BE2C (cell line): ENCODE data around the gene RPRD1A.
"Not testable (repeated sequence)": the region's sequence is repeated elsewhere in the genome, so short reads cannot be mapped to it uniquely, and the experiment has no call there.

Source experiments
- DNase-seq: peaks from one replicate; pipeline ENCODE4 v3.0.0-alpha.2; 2020
- H3K27me3 ChIP-seq: fragments of 250-450 bp; sonication (Bioruptor Pico); 2 replicates; pipeline ENCODE4 v1.5.1; 2020; ENCODE audit warnings: mild to moderate bottlenecking
- H3K36me3 ChIP-seq: fragments of 250-450 bp; sonication (Bioruptor Pico); 2 replicates; pipeline ENCODE4 v1.5.1; 2020; ENCODE audit warnings: mild to moderate bottlenecking
- H3K4me1 ChIP-seq: fragments of 250-450 bp; sonication (Bioruptor Pico); 2 replicates; pipeline ENCODE4 v1.5.1; 2020
- H3K4me3 ChIP-seq: 2 replicates; pipeline ENCODE4 v1.5.1; 2011; ENCODE audit warnings: low read depth, low read length
- H3K9me3 ChIP-seq: fragments of 250-450 bp; sonication (Bioruptor Pico); 2 replicates; pipeline ENCODE4 v1.5.1; 2020
- TF ChIP-seq, protein P1 (sequence below): IDR thresholded peaks from 2 replicates; pipeline ENCODE4 v1.5.1; 2012; ENCODE audit warnings: mild to moderate bottlenecking, low read depth, low read length

RPRD1A gene

GRCh38 chr18:35974181-35974580 is 93.2 kb downstream of the RPRD1A start:
- no peaks in the 10 kb centered on the region for H3K4me1 ChIP-seq
- H3K4me3 ChIP-seq = no peak overlapping the region
- H3K36me3 ChIP-seq = peaks cover 23% of the 10 kb centered on the region
- DNase-seq = no peak
- TF ChIP-seq, protein P1, sequence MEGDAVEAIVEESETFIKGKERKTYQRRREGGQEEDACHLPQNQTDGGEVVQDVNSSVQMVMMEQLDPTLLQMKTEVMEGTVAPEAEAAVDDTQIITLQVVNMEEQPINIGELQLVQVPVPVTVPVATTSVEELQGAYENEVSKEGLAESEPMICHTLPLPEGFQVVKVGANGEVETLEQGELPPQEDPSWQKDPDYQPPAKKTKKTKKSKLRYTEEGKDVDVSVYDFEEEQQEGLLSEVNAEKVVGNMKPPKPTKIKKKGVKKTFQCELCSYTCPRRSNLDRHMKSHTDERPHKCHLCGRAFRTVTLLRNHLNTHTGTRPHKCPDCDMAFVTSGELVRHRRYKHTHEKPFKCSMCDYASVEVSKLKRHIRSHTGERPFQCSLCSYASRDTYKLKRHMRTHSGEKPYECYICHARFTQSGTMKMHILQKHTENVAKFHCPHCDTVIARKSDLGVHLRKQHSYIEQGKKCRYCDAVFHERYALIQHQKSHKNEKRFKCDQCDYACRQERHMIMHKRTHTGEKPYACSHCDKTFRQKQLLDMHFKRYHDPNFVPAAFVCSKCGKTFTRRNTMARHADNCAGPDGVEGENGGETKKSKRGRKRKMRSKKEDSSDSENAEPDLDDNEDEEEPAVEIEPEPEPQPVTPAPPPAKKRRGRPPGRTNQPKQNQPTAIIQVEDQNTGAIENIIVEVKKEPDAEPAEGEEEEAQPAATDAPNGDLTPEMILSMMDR = no peak
- no peaks in the 10 kb centered on the region for H3K9me3 ChIP-seq
- H3K27me3 ChIP-seq = no peaks in the 10 kb centered on the region

DNA sequence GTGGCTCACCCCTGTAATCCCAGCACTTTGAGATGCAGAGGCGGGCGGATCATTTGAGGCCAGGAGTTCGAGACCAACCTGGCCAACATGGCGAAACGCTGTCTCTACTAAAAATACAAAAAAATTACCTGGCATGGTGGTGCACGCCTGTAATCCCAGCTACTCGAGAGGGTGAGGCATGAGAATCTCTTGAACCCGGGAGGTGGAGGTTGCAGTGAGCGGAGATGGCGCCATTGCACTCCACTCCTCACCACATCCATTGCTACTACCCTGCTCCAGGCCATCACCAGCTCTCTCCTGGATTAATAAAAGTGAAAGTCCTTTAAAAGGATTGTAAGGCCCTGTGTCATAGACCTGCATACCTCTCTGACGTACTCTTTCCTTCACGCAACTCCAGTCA is 93.7 kb downstream of the RPRD1A start:
- Histone ChIP-seq H3K9me3 (no peaks in the 10 kb centered on the region), H3K36me3 (peaks cover 18% of the 10 kb centered on the region), H3K4me3 (peak overlapping the region; percentile 88), H3K4me1 (no peaks in the 10 kb centered on the region), H3K27me3 (no peaks in the 10 kb centered on the region)
- TF ChIP-seq, protein P1 = no peak
- DNase-seq = no peak

- no peaks in the 10 kb centered on the region for H3K9me3 ChIP-seq
- H3K4me3 ChIP-seq = peak within 1 kb of the TSS; percentile 88
- no peaks in the 10 kb centered on the region for H3K4me1 ChIP-seq
- no peaks in the 10 kb centered on the region for H3K27me3 ChIP-seq
- peak; percentile 86 for DNase-seq
- peaks cover 8% of the 10 kb centered on the region for H3K36me3 ChIP-seq
- TF ChIP-seq, protein P1 = no peak
Measured at GRCh38 chr18:35972197-35973000, 95.0 kb downstream of the RPRD1A start, which contains the start of gene RMP24. Gene RMP24 (plus strand): TSS chr18:35972679.

DNA sequence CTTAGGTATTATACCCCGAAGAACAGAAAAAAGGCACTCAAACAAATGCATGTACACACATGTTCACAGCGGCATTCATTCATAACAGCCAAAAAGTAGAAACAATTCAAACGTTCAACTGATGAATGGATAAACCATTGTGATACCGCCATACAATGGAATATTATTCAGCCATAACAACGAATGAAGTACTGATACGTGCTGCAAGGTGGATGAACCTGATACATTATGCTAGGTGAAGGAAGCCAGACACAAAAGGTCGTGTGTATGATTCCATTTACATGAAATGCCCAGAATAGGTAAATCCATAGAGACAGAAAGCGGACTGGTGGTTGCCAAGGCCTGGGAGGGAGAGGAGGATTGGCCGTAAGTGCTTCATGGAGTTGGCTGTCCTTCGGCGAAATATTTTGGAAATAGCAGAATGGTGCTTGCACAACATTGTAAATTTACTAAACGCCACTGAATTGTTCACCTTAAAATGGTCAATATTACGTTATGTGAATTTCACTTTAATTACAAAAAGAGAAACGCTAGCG is 95.6 kb downstream of the RPRD1A start:
- no peaks in the 10 kb centered on the region for H3K4me1 ChIP-seq
- H3K27me3 ChIP-seq = no peaks in the 10 kb centered on the region
- TF ChIP-seq, protein P1 = no peak
- H3K4me3 ChIP-seq = peak overlapping the region; percentile 88
- H3K36me3 ChIP-seq = peaks cover 6% of the 10 kb centered on the region
- H3K9me3 ChIP-seq = no peaks in the 10 kb centered on the region
- DNase-seq = no peak

DNA sequence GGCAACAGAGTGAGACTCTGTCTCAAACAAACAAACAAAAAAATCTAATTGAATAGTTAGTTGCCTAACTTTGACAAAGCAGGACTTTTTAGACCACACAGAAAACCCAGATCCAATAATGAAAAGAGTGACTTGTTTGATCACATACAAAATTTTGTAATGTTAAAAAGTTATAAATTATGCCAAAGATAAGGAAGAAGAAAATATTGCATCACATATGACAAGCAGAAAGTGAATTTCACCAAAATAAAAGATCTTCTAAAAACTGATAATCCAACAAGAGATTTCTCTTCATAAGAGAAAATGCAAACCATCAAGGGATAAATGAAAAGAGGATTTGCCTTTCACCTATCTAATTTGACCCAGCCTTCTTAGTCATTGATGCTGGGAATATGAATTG is 97.7 kb downstream of the RPRD1A start:
- DNase-seq = no peak
- TF ChIP-seq, protein P1 = no peak

DNA sequence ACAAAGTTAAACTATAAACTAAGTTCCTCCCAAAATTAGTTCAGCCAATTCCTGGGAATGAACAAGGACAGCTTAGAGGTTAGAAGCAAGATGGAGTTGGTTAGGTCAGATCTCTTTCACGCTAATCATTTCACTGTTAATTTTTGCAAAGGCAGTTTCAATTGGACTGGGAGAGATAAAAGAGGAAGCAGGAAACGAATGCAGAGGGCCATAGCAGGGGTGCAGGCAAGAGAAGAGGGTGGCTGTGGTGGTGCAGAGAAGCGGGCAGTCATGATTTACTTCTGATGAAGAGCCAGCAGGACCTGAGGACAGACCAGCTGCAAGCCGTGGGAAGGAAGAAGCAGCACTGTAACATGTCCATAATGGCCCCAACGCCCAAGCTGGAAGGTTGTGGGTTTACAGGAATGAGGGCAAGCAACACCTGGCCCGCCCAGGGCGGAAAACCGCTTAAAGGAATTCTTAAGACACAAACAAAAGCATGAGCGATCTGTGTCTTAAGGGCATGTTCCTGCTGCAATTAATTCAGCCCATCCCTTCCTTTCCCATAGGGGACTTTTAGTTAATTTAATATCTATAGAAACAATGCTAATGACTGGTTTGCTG is 99.0 kb downstream of the RPRD1A start:
- TF ChIP-seq, protein P1 = no peak
- DNase-seq = no peak
- H3K27me3 ChIP-seq = no peaks in the 10 kb centered on the region
- H3K36me3 ChIP-seq = no peaks in the 10 kb centered on the region
- H3K4me1 ChIP-seq = no peaks in the 10 kb centered on the region
- no peaks in the 10 kb centered on the region for H3K9me3 ChIP-seq
- H3K4me3 ChIP-seq = no peak overlapping the region

More for the DNA sequence above, 97.7 kb downstream of the RPRD1A start:
- no peak overlapping the region for H3K4me3 ChIP-seq
- no peaks in the 10 kb centered on the region for H3K36me3 ChIP-seq
- H3K9me3 ChIP-seq = no peaks in the 10 kb centered on the region
- no peaks in the 10 kb centered on the region for H3K27me3 ChIP-seq
- H3K4me1 ChIP-seq = no peaks in the 10 kb centered on the region

DNA sequence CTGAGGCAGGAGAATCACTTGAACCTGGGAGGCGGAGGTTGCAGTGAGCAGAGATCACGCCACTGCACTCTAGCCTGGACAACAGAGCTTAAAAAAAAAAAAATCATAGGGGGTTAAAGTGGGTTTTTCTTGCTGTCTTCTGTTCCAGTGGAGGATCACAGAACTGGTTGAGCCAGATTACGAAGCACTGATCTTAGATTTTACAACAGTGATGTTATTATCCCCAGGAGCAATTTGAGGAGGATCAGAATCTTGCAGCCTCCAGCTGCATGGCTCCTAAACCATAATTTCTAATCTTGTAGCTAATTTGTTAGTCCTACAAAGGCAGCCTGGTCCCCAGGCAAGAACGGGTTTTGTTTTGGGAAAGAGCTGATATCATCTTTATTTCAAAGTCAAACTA is 99.5 kb downstream of the RPRD1A start:
- DNase-seq, H3K36me3 ChIP-seq, H3K4me3 ChIP-seq, H3K9me3 ChIP-seq, H3K4me1 ChIP-seq, H3K27me3 ChIP-seq: not testable (repeated sequence)
